ENCODE results near the gene CADM3.
A peak's percentile ranks its signal among the peaks of the same experiment; 100 is the strongest.

- TF ChIP-seq, protein P1, sequence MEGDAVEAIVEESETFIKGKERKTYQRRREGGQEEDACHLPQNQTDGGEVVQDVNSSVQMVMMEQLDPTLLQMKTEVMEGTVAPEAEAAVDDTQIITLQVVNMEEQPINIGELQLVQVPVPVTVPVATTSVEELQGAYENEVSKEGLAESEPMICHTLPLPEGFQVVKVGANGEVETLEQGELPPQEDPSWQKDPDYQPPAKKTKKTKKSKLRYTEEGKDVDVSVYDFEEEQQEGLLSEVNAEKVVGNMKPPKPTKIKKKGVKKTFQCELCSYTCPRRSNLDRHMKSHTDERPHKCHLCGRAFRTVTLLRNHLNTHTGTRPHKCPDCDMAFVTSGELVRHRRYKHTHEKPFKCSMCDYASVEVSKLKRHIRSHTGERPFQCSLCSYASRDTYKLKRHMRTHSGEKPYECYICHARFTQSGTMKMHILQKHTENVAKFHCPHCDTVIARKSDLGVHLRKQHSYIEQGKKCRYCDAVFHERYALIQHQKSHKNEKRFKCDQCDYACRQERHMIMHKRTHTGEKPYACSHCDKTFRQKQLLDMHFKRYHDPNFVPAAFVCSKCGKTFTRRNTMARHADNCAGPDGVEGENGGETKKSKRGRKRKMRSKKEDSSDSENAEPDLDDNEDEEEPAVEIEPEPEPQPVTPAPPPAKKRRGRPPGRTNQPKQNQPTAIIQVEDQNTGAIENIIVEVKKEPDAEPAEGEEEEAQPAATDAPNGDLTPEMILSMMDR (conservative IDR thresholded peaks at IDR 0.05 in 1 of 2, IDR thresholded peaks at IDR 0.05 in 1 of 2; ENCODE audit: extremely low read depth in 1 of 2, insufficient read depth in 1 of 2, low read depth in 1 of 2, low read length in 2 of 2), result no peak
- TF ChIP-seq EZH2 (IDR thresholded peaks at IDR 0.05; ENCODE audit: borderline replicate concordance, low read length), result peak; percentile 74
Measured at GRCh38 chr1:159170639-159171038, 776 bp upstream of the CADM3 start.
